Stimulated activated memory B cell treated with anti-CD40 and anti-IgM and Interleukin-4, amounts not matched to agents 10 μg/mL and 1 μg/mL and 100 μg/mL, for 72 hours (primary cell): ENCODE measurements around the gene PPP6R1.
"Not testable (repeated sequence)": the region's sequence is repeated elsewhere in the genome, so short reads cannot be mapped to it uniquely, and the experiment has no call there.

Experiments
- ATAC-seq: fragments of 150-1000 bp; cut with Tn5 transposase; 2 replicates; pipeline ENCODE4 v1.10.0; 2021
- H3K27ac Mint-ChIP-seq: one replicate; pipeline ENCODE4 v1.8.0; 2022; ENCODE audit warnings: mild to moderate bottlenecking, mixed read lengths
- H3K27me3 Mint-ChIP-seq: one replicate; pipeline ENCODE4 v1.8.0; 2022; ENCODE audit warnings: mixed read lengths
- H3K36me3 Mint-ChIP-seq: one replicate; pipeline ENCODE4 v1.8.0; 2022; ENCODE audit warnings: mixed read lengths
- H3K4me1 Mint-ChIP-seq: one replicate; pipeline ENCODE4 v1.8.0; 2022; ENCODE audit warnings: mixed read lengths
- H3K4me3 Mint-ChIP-seq: one replicate; pipeline ENCODE4 v1.8.0; 2022; ENCODE audit warnings: mild to moderate bottlenecking, moderate library complexity, mixed read lengths
- H3K9me3 Mint-ChIP-seq: one replicate; pipeline ENCODE4 v1.8.0; 2022; ENCODE audit warnings: mixed read lengths

Gene PPP6R1

GRCh38 chr19:55209693-55210472 lies 48.9 kb downstream of the PPP6R1 start:
- H3K27me3 Mint-ChIP-seq, result peaks cover 69% of the 10 kb centered on the region
- H3K4me3 Mint-ChIP-seq, result no peak overlapping the region
- H3K4me1 Mint-ChIP-seq, result peaks cover 16% of the 10 kb centered on the region
- H3K9me3 Mint-ChIP-seq, result peaks cover 9% of the 10 kb centered on the region
- ATAC-seq, result no peak
- no peak overlapping the region for H3K27ac Mint-ChIP-seq
- H3K36me3 Mint-ChIP-seq, result peaks cover 6% of the 10 kb centered on the region

DNA sequence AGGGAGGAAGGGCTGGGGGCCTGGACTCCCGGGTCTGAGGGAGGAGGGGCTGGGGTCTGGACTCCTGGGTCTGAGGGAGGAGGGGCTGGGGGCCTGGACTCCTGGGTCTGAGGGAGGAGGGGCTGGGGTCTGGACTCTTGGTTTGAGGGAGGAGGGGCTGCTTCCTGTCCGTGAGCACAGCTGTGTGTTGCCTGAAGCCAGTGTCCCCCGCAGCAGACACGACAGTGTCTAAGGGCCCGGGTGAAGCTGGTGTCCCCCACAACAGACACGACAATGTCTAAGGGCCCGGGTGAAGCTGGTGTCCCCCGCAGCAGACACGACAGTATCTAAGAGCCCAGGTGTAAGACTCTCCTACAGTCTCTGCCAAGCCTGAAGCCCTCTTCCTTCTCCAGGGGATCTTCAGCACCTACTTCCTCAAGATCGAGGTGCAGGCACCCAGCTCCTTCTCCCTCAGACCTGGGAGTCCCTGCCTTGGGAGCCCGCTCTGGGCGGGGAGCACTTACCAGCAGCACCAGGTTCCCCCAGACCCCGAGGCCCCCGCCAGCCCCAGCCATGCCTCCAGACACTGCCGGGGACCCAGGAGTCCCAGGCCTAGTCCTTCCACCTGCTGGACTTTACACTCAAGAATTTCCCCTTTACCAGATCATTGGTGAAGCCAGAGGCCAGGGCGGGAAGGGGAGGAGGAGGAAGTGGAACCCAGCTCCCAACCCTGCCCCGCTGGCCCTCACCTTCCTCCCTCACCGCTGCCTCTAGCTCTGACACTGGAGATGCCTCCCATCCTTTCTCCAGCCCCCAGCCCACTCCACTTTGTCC lies 49.7 kb downstream of the PPP6R1 start, which contains the start of gene PTPRH:
Gene PTPRH, minus strand, starts transcription at position 622 of the 813 bp plus-strand sequence. Its CDS starts 68 bp downstream, at position 554.
- H3K27ac Mint-ChIP-seq, result no peak within 1 kb of the TSS
- peaks cover 16% of the 10 kb centered on the region for H3K4me1 Mint-ChIP-seq
- peak; percentile 31 for ATAC-seq
- H3K36me3 Mint-ChIP-seq, result peaks cover 6% of the 10 kb centered on the region
- no peak within 1 kb of the TSS for H3K4me3 Mint-ChIP-seq
- H3K27me3 Mint-ChIP-seq, result peaks cover 72% of the 10 kb centered on the region
- peaks cover 9% of the 10 kb centered on the region for H3K9me3 Mint-ChIP-seq

DNA sequence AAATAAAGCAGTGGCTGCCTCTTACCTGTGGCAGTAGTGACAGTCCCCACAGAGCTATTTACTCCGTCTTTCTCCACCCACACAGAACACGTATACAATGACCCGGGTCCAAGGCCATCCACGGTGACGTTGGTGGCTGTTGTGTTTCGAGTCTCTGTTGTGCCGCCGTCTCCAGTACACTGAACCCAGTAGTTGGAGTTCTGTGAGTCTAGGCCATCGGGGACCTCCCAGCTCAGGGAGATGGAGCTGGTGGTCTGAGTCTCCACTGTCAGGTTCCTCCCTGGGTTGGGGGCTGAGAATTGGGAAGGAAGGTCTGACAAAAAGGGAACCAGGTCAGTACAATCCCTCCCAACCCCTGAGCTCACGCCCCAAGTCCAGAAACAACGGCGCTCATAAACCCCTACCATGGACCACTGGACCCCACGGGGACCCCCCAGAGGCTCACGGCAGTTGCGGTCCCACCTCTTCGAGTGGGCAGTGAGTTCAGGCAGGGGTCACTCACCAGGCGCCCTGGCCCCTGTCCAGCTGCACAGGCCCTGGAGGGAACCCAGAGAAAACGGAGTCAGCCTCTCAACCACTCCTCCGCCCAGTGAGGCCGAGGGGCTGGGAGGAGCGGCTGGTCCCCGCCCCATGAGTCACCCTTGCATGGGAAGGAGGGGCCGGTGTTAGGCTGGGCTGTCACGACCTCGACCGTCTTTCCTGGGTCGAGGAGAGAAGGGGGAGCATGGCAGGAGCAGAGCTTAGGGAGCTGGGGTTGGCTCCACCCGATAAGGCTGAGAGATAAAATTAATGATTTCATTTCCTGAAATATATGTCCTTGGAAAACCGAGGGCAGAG lies 51.9 kb downstream of the PPP6R1 start:
- peak; percentile 50 for ATAC-seq
- H3K4me3 Mint-ChIP-seq, result no peak overlapping the region

GRCh38 chr19:55202199-55202598 lies 56.6 kb downstream of the PPP6R1 start:
- H3K4me1 Mint-ChIP-seq, H3K9me3 Mint-ChIP-seq, H3K4me3 Mint-ChIP-seq, H3K27ac Mint-ChIP-seq, H3K36me3 Mint-ChIP-seq: not testable (repeated sequence)
- H3K27me3 Mint-ChIP-seq, result peaks cover 84% of the 10 kb centered on the region
- peak; percentile 50 for ATAC-seq

More for the DNA sequence above, 51.9 kb downstream of the PPP6R1 start:
- no peaks in the 10 kb centered on the region for H3K36me3 Mint-ChIP-seq
- H3K27me3 Mint-ChIP-seq, result peaks cover 71% of the 10 kb centered on the region
- peaks cover 3% of the 10 kb centered on the region for H3K9me3 Mint-ChIP-seq
- H3K27ac Mint-ChIP-seq, result no peak overlapping the region
- peaks cover 16% of the 10 kb centered on the region for H3K4me1 Mint-ChIP-seq

DNA sequence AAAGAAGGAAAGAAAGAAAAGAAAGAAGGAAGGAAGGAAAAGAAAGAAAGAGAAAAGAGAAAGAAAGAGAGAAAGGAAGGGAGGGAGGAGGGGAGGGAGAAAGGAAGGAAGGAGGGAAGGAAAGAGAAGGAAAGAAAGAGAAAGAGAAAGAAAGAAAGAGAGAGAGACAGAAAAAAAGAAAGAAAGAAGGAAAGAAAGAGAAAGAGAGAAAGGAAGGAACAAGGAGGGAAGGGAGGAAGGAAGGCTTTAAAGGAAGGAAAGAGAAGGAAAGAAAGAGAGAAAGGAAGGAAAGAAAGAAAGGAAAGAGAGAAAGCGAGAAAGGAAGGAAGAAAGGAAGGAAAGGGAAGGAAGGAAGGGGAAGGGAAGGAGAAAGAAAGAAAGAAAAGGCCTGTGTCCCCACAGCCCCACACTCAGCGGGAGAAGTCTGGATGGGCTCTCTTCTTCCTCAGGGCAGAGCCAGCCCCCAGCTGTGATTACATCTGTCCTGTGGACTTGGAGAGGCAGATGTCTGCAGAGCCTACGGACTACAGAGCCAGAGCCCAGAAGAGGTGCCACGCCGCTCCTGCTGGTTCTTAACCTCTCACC lies 59.1 kb downstream of the PPP6R1 start:
- ATAC-seq, result no peak
- peaks cover 3% of the 10 kb centered on the region for H3K9me3 Mint-ChIP-seq
- no peak overlapping the region for H3K27ac Mint-ChIP-seq
- no peak overlapping the region for H3K4me3 Mint-ChIP-seq
- no peaks in the 10 kb centered on the region for H3K4me1 Mint-ChIP-seq
- peaks cover 81% of the 10 kb centered on the region for H3K27me3 Mint-ChIP-seq
- no peaks in the 10 kb centered on the region for H3K36me3 Mint-ChIP-seq

GRCh38 chr19:55198651-55199050 lies 60.2 kb downstream of the PPP6R1 start:
- ATAC-seq, result no peak
- Mint-ChIP-seq H3K4me1 (no peaks in the 10 kb centered on the region), H3K36me3 (no peaks in the 10 kb centered on the region), H3K27me3 (peaks cover 75% of the 10 kb centered on the region), H3K9me3 (peaks cover 3% of the 10 kb centered on the region), H3K27ac (no peak overlapping the region), H3K4me3 (no peak overlapping the region)

DNA sequence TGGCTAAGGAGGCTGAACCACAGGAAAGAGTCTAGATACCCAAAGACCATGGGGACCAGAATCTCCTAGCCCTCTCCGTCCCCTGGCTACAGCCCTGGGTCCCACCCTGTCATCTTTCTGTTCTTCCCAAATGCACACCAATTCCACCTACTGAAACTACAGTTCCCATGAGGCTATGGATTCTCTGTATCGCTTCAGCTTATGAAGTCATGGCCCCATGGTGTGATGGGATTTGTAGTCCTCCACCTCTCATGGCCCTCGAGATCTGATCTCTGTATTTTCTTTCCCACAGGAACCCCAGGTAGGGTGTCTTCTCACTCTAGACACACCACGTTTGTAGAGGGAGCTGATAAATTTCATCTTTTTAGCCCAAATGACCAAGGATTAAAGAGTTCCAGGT lies 61.3 kb downstream of the PPP6R1 start:
- no peak overlapping the region for H3K27ac Mint-ChIP-seq
- H3K9me3 Mint-ChIP-seq, result peaks cover 3% of the 10 kb centered on the region
- H3K4me1 Mint-ChIP-seq, result no peaks in the 10 kb centered on the region
- peaks cover 77% of the 10 kb centered on the region for H3K27me3 Mint-ChIP-seq
- H3K4me3 Mint-ChIP-seq, result no peak overlapping the region
- H3K36me3 Mint-ChIP-seq, result no peaks in the 10 kb centered on the region
- no peak for ATAC-seq

DNA sequence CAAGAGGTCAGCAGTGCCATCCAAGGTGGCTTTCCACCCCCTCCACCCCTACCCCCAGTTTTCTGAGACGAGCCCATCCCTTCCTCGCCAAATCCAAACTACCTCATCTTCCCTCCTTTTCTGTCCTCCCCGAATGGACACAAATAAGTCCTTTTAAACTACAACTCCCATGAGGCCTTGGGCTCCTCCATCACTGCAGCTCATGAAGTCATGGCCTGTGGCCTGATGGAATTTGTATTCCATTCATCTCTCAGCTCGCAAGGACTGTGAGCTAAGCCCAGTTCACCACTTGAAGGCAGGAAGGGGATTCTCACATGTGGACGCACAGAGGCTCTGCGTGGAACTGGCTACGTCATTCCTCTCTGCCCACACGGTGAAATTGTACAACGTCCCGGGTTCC lies 62.0 kb downstream of the PPP6R1 start:
- Mint-ChIP-seq H3K36me3 (no peaks in the 10 kb centered on the region), H3K4me1 (no peaks in the 10 kb centered on the region), H3K27ac (no peak overlapping the region), H3K9me3 (peaks cover 3% of the 10 kb centered on the region), H3K4me3 (no peak overlapping the region), H3K27me3 (peaks cover 77% of the 10 kb centered on the region)
- ATAC-seq, result no peak

- Mint-ChIP-seq H3K4me1 (peaks cover 5% of the 10 kb centered on the region), H3K4me3 (no peak overlapping the region), H3K27me3 (peaks cover 54% of the 10 kb centered on the region), H3K36me3 (no peaks in the 10 kb centered on the region), H3K27ac (no peak overlapping the region), H3K9me3 (peaks cover 3% of the 10 kb centered on the region)
- no peak for ATAC-seq
These were observed 65.3 kb downstream of the PPP6R1 start for GRCh38 chr19:55193481-55193880.

GRCh38 chr19:55189403-55189835 lies 69.4 kb downstream of the PPP6R1 start:
- Mint-ChIP-seq H3K27ac (no peak overlapping the region), H3K4me1 (peaks cover 7% of the 10 kb centered on the region), H3K9me3 (no peaks in the 10 kb centered on the region), H3K4me3 (no peak overlapping the region), H3K27me3 (peaks cover 52% of the 10 kb centered on the region), H3K36me3 (no peaks in the 10 kb centered on the region)
- ATAC-seq, result no peak

DNA sequence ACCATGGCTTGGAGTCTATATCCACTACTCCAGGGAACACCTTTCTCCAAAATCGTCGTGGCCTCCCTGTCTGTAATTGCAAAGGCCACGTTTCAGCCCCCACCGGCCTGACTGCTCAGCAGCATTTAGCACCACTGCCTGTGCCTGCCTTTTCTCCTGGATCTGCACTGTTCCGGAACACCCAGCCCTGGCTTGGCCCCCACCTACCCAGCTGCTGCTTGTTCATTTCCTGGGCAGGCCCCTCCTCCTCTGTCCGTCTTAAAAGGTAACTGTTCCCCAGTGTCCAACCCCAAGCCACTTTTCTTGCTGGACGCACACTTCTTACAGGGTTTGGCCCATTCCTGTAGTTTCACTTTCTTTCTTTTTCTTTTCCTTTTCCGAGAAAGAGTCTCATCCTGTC lies 70.2 kb downstream of the PPP6R1 start:
- ATAC-seq, result no peak
- Mint-ChIP-seq H3K4me1 (peaks cover 7% of the 10 kb centered on the region), H3K36me3 (no peaks in the 10 kb centered on the region), H3K9me3 (no peaks in the 10 kb centered on the region), H3K27ac (no peak overlapping the region), H3K4me3 (no peak overlapping the region), H3K27me3 (peaks cover 54% of the 10 kb centered on the region)

DNA sequence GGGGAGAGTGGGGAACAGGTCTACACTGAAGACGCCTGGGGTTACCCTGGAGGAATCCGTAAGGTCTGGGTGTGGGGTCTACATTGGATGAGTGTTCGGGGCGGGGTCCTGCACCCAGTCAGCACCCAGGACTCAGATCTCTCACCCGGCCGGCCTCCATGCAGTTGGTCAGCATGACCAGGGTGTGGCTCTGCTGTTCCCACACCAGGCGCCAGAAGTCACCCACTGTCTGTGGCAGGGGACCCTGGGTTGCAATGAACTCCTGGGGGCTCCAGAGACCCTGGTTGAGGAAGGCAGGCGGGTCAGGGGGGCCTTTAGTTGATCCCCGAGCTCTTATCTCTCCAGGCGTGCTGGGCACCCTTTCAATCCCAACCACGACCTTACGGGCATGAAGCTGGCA lies 72.7 kb downstream of the PPP6R1 start:
- no peak for ATAC-seq
- Mint-ChIP-seq H3K9me3 (no peaks in the 10 kb centered on the region), H3K36me3 (no peaks in the 10 kb centered on the region), H3K4me1 (peaks cover 7% of the 10 kb centered on the region), H3K27ac (no peak overlapping the region), H3K27me3 (peaks cover 53% of the 10 kb centered on the region), H3K4me3 (no peak overlapping the region)

GRCh38 chr19:55181740-55182139 lies 77.1 kb downstream of the PPP6R1 start:
- Mint-ChIP-seq H3K9me3 (no peaks in the 10 kb centered on the region), H3K27me3 (peaks cover 93% of the 10 kb centered on the region), H3K36me3 (no peaks in the 10 kb centered on the region), H3K27ac (no peak overlapping the region), H3K4me3 (no peak overlapping the region), H3K4me1 (peaks cover 25% of the 10 kb centered on the region)
- ATAC-seq, result no peak
